ENCODE measurements around the gene BRIP1. TPM values are rescaled to one million over a fixed set of nuclear protein-coding genes. Genes with fewer than 3 reads are reported as not detected.
A peak's percentile ranks its signal among the peaks of the same experiment; 100 is the strongest.
"Not testable (repeated sequence)": the region's sequence is repeated elsewhere in the genome, so short reads cannot be mapped to it uniquely, and the experiment has no call there.

The BRIP1 gene
- total RNA-seq, 1 experiment from 2014 or later: 12.7 TPM

DNA sequence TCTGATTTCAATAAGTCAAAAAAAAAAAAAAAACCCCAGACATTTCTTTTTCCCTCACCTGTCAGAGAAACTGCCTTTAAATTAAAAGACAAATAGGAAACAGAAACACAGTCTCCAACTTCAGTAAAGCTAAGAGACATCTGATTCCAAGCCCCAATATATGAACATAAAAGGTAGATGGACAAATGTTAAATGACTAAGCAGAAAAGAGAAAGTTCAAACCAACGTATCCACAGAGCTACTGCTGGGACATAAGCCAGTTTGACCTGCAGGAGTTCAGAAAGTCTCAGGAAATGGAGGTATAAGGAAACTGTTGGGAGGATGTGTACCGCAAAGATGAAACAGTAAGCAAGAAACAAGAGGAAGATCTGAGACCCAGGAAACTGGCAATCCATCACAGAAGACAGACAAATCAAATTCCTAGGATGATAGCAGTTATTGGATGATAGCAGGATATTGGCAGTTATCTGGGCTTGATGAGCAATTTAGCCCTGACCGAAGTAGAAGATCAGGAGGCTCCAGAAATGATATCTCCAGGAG is 135.0 kb downstream of the BRIP1 start:
- no peak for DNase-seq (ENCODE audit: low read depth)

GRCh38 chr17:61727798-61728197 is 135.5 kb downstream of the BRIP1 start:
- DNase-seq (ENCODE audit: low read depth): not testable (repeated sequence)

GRCh38 chr17:61726977-61727376 is 136.4 kb downstream of the BRIP1 start:
- DNase-seq (ENCODE audit: low read depth): no peak

DNA sequence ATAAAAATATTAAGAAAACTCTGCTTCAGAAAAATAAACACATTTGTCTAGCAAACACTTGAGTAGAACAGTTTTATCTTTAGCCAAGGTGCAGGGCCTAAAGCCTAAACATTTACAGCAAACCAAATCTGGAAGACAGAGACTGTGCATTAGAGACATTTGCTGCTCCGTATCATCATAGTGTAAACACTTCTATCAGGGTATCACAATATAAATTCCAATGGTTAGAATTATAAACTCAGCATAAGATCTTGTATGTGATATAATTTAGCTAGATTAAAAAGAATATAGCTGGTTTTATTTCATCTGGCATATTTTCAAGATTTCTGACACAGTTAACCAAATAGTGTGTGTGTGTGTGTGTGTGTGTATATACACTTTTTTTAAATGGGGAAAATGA is 138.6 kb downstream of the BRIP1 start:
- DNase-seq (ENCODE audit: low read depth): no peak

DNA sequence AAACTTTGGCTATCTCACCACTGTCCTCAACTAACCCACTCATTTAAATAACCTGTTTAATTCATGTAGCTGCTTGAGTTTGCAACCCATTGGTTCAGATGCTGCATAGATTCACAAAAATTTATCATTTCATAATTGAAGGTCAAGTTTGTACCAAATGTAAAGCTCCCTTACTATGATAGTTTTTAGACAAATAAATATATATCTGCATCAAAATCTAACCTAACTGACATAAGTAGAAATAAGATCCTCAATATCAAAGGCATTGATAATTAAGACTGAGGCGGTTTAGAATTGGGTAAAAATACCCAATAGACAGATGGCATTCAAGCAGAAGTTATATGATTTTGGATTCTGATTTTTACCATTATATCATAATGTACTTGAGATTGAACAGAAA is 139.4 kb downstream of the BRIP1 start:
- no peak for DNase-seq (ENCODE audit: low read depth)

GRCh38 chr17:61723183-61723582 is 140.1 kb downstream of the BRIP1 start:
- DNase-seq (ENCODE audit: low read depth): no peak

DNA sequence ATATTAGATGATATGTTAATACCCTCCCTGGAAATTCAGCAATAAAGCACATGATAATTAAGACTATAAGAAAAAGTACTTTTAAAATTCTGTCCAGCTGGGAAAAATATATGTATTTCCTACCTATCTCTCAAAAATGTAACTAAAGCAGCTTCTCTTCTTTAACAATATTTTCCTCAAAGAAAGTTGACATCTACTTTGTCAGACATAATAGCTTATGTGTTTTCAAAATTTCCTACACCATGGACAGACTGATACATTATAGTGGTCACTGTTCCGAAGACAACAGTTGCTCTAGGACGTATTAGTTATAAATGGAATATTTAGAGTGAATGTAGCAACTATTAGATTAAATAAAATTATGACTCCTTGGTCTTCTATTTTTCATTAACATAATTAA is 140.9 kb downstream of the BRIP1 start:
- no peak for DNase-seq (ENCODE audit: low read depth)

DNA sequence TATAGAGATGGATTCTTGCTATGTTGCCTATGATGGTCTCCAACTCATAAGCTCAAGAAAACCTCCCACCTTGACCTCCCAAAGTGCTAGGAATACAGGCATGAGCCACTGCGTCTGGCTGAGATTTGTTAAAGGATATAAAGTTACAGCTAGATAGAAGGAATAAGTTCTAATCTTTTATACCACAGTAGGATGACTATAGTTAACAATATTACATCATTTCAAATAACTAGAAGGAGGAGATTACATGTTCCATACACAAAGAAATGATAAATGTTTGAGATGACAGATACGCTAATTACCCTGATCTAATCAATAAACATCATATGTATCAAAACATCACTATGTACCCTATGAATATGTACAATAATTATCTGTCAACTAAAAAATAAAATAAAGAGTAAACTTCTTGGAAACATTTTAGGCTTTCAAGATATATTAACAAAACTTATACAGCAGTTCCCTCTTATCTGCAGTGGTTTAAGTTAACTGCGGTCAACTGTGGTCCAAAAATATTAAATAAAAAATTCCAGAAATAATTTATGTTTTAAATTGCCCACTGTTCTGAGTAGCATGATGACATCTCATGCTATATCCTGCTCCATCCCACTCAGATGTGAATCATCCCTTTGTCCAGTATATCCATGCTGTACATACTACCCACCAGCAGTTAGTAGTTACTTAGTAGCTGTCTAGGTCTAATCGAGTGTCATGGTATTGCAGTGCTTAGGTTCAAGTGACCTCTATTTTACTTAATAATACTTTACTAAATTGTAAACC is 143.1 kb downstream of the BRIP1 start:
- peak; percentile 1 for DNase-seq (ENCODE audit: low read depth)

DNA sequence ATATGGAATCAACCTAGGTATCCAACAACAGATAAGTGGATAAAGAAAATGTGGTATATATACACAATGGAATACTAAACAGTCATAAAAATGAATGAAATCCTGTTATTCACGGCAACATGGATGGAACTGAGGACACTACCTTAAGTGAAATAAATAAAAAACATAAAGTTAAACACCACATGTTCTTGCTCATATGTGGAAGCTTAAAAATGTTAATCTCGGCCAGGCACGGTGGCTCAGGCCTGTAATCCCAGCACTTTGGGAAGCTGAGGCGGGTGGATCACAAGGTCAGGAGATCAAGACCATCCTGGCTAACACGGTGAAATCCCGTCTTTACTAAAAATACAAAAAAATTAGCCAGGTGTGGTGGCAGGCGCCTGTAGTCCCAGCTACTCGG is 144.1 kb downstream of the BRIP1 start:
- DNase-seq (ENCODE audit: low read depth): not testable (repeated sequence)

- no peak for DNase-seq (ENCODE audit: low read depth)
Observed at GRCh38 chr17:61718022-61718421, 145.3 kb downstream of the BRIP1 start.

DNA sequence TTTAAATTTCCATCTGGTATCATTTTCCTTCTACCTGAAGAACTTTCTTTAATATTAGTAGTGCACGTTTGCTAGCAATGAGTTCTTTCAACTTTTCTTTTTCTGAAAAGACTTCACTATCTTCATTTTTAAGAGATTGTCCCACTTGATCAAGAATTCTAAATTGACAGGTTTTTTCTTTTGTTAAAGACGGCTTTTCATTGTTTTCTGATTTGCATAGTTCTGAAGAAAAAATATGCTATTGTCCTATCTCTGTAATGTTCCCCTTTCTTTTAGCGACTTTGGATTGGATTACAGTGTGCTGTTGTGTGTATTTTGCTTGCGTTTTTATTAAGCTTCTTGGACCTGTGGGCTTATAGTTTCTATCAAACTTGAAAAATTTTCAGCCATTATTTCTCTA is 146.0 kb downstream of the BRIP1 start:
- DNase-seq (ENCODE audit: low read depth): no peak

- no peak for DNase-seq (ENCODE audit: low read depth)
Observed at GRCh38 chr17:61716225-61716829, 147.0 kb downstream of the BRIP1 start.

GRCh38 chr17:61715348-61715747 is 148.0 kb downstream of the BRIP1 start:
- DNase-seq (ENCODE audit: low read depth): no peak

DNA sequence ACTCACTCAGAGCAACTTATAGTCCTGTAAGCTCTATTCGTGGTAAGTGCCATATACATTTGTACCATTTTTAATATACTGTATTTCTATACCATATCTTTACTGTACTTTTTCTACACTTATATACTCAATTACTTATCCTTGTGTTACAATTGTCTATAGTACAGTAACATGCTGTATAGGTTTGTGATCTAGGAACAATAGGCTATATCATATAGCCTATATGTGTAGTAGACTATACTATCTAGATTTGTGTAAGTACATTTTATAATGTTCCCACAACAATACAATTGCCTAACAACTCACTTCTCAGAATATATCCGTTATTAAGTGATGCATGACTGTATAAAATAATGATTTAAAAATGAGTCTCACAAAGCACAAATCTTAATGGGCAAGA is 149.0 kb downstream of the BRIP1 start:
- no peak for DNase-seq (ENCODE audit: low read depth)

DNA sequence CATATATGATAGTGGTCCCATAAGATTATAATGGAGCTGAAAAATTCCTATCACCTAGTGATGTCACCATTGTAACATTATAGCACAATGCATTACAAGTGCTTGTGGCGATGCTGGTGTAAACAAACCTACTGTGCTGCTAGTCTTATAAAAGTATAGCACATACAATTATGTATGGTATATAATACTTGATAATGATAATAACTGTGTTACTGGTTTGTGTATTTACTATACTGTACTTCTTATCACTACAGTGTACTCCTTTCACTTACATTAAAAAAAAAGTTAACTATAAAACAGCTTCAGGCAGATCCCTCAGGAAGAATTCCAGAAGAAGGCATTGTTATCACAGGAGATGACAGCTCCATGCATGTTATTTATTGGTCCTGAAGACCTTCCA is 150.3 kb downstream of the BRIP1 start:
- no peak for DNase-seq (ENCODE audit: low read depth)

DNA sequence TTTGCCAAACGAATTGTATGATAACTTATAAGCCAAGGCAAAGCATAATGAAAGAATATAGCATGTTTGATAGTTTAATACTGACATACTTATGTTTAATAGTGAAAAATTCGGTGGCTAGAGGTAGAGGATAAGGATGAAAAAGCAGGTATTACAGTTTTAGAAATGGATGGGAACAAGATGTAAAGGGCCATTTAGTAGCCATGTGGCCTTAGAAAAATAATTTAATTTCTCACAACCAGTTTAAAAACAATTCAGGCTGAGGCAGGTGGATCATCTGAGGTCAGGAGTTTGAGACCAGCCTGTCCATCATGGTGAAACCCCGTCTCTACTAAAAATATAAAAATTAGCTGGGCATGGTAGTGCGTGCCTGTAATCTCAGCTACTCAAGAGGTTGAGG is 152.8 kb downstream of the BRIP1 start:
- no peak for DNase-seq (ENCODE audit: low read depth)

DNA sequence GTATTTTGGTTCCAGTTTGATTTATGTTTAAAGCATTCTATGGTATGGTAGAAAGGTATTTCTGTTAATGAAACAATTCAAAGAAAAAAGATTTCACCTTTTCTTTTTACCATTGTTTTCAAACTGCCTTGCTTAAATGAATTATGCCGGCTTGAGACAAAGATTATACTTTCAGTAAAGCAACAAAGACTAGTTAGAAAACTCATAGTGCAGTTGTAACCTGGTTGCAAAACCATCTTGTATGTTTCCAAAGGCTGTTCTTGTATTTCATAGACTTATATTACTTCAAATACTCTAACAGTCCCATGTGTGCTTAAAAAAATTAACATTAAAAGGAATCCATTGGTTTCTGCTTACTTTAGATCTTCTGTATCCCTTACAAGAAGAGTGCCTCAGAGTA is 153.8 kb downstream of the BRIP1 start:
- no peak for DNase-seq (ENCODE audit: low read depth)

DNA sequence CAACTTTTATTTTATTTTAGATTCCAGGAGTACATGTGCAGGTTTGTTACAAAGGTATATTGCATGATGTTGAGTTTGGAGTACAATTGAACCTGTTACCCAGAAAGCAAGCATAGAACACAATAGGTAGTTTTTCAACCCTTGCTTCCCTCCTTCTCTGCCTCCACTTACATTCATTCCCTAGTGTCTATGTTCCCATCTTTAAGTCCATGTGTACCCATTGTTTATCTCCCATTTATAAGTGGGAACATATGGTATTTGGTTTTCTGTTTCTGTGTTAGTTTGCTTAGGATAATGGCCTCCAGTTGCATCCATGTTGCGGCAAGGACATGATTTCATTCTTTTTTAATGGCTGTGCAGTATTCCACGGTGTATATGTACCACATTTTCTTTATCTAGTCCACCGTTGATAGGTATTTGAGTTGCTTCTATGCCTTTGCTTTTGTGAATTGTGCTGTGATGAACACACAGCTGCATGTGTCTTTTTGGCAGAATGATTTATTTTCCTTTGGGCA is 158.3 kb downstream of the BRIP1 start:
- no peak for DNase-seq (ENCODE audit: low read depth)

DNA sequence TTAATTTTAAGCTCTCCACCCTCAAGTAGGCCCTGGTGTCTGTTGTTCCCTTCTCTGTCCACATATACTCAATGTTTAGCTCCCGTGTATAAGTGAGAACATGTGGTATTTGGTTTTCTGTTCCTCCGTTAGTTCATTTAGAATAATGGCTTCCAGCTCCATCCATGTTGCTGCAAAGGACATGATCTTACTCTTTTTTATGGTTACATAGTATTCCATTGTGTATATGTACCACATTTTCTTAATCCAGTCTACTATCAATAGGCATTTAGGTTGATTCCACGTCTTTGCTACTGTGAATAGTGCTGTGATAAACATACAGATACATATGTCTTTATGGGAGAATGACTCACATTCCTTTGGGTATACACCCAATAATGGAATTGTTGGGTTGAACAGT is 160.9 kb downstream of the BRIP1 start:
- DNase-seq (ENCODE audit: low read depth): no peak

GRCh38 chr17:61701978-61702377 is 161.3 kb downstream of the BRIP1 start:
- no peak for DNase-seq (ENCODE audit: low read depth)

DNA sequence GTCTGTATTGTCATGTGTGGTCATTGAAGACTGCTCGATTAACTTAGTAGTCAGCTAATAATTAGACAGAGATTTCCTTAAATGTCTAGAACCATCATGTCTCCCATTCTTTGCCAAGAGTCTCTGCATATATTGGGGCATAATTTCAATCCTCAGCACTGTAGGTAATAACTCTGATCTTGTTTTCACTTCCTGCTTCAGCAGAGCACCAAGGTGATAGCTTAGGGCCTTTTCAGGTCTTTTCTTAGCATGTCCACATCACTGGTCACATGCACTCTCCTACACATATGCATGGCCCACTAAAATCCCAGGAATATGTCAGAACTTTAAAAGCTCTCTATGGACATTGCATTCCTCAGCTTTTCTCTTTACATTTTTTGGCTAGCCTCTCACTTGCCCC is 162.0 kb downstream of the BRIP1 start:
- no peak for DNase-seq (ENCODE audit: low read depth)

- no peak for DNase-seq (ENCODE audit: low read depth)
Observed at GRCh38 chr17:61700252-61700651, 163.1 kb downstream of the BRIP1 start.

- no peak for DNase-seq (ENCODE audit: low read depth)
Observed at GRCh38 chr17:61699694-61700093, 163.6 kb downstream of the BRIP1 start.
